Measurements from ENCODE around the gene ENTPD7.
"Not testable (repeated sequence)": the region's sequence is repeated elsewhere in the genome, so short reads cannot be mapped to it uniquely, and the experiment has no call there.

Gene ENTPD7, protein sequence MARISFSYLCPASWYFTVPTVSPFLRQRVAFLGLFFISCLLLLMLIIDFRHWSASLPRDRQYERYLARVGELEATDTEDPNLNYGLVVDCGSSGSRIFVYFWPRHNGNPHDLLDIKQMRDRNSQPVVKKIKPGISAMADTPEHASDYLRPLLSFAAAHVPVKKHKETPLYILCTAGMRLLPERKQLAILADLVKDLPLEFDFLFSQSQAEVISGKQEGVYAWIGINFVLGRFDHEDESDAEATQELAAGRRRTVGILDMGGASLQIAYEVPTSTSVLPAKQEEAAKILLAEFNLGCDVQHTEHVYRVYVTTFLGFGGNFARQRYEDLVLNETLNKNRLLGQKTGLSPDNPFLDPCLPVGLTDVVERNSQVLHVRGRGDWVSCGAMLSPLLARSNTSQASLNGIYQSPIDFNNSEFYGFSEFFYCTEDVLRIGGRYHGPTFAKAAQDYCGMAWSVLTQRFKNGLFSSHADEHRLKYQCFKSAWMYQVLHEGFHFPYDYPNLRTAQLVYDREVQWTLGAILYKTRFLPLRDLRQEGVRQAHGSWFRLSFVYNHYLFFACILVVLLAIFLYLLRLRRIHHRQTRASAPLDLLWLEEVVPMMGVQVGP

DNA sequence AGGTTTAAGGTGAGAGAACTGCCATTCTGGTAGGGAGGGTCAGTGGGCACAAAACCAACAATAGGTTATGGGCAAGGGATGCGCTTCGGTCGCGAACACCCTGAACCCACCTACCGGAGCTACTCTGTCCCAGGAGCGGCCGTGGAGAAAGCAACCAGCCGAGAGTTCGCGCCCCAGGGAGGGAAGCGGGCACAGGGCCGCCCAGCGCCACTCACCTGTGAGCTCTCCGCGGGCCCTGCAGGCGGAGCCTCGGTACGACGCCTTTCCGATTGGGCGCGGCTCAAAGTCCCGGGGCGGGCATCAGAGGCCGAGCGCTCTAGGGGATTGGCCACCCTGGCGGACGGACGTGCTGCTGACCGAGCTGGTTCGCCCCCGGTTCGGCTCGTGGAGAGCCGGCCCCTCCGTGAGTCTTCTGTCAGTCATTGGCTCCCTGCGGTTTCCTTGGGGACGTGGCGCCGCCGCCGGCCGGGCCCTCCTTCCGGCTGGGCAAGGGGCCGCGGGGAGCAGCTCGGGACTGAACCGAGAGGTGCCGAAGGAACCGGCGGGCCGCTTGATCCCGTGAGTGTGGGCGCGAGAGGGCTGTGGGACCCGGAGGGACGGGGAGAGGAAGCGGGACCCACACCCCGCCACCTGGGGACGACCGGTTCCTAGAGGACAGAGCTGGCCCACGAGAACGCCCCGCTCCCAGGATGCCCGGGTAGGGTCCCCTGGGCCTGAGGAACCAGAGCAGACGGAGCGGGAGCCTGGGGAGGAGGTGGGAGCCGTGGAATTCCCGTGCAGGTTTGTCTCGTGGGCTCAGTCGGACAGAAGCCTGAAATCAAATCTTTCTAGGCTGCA lies at the start of gene ENTPD7:
TSS of gene ENTPD7 (plus strand) at position 479 of the 837 bp plus-strand sequence. CDS start 448 bp downstream, outside the sequence.
- DNase-seq (ENCODE audit: low read depth in 2 of 2): peak; percentile 70 to 72

DNA sequence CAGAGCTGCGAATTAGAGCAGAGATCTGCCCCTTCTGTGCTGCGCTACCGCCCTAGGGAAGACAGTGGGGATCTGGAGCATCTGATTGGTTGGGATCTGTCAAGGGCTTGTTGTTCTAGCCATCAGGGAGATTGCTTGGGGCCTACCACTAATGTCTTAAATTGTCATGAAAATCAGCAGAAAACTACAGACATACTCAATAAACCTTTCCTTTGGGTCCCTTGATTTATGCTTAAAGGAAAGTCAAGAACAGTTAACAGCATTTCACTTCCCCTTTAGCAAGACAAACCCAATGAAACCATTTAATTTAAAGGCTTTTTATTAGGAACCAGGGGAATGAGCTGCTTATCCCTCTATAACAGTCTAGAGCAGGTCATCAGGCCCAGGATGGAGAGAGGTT lies 49.1 kb upstream of the ENTPD7 start:
- no peak for DNase-seq (ENCODE audit: low read depth in 2 of 2)

DNA sequence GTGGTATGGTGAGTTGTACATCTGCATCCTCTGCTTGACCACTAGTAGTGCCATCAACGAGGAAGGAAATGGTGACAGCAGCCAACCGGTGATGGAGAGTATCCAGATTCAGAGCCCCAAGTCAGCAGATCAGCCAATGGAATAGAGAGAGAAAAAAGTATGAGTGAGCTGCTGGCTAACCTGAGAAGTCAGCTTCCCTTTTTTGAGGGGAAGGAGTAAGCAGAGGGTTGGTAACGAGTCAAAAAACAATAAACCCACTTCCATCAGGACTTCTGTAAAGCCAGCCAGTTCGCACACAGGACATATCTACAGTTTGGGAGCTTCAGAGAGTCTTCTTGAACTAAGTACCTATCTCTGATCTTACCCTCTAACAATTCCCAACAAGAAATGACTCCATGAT lies 48.0 kb upstream of the ENTPD7 start:
- DNase-seq (ENCODE audit: low read depth in 2 of 2): no peak

DNA sequence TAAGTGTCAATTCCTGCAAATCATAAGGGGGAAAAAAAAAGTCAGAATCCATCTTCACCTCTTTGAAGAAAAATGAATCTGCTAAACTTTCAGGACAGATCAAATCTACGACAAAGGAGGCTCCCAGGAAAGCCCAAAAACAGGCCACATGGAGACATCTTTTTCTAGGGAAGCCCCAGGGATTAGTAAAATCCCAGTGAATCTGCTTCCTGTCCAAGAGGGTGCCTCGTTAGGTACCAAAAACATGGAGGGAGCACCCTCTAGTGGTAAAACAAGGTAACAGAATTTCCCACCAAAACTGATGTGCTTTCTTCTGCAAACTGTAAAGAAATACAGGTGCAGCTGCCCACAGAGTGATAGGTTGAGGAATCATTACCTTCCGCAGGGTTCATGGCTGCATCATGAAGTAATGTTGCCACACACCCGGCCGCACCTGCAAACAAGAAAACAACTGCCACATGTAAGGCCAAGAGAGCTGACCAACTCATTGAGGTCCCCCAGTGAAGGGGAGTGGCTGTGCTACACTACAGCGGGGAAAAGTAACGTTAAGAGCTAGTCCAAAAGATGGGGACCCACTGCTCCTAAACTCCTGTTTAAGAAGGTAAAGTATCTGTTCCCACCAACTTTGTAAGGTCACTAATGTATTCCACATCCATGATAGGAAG lies 47.0 kb upstream of the ENTPD7 start:
- no peak for DNase-seq (ENCODE audit: low read depth in 2 of 2)

DNA sequence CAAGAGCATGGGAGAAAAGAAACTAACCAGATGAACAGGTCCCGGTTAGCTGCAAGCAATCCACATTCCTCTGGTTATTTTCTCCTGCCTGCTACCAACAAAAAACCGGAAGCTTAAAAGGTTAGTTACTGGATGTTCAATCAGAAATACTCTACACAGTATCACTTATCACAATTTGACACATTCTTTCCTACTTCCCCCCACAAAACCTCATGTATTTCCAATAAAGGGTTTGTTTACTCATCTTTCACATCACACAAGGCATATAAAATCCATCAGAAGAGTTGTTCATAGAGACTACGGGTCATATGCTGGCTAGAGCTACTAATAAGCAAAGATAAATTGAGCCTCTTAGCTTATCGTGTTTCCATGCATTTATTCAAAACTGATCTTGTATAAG lies 43.9 kb upstream of the ENTPD7 start:
- no peak for DNase-seq (ENCODE audit: low read depth in 2 of 2)

DNA sequence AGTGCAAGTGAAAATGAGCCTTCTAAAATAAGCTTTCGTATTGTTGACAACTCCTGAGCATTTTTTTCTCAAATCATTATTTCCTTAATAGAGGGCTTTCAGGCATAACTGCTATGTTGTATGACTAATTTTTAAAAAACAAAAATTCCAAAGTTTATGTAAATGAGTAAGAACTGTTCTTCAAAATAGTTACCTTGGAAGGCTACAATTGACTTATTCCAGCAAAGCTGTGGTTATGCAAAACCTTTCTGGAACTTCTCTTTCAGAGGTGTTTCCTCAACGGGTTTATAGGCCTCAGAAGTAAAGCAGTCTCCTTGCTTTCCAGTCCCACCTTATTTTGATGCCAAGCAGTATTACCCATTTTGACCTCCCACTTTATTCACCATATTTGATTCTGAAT lies 41.6 kb upstream of the ENTPD7 start:
- no peak for DNase-seq (ENCODE audit: low read depth in 2 of 2)

DNA sequence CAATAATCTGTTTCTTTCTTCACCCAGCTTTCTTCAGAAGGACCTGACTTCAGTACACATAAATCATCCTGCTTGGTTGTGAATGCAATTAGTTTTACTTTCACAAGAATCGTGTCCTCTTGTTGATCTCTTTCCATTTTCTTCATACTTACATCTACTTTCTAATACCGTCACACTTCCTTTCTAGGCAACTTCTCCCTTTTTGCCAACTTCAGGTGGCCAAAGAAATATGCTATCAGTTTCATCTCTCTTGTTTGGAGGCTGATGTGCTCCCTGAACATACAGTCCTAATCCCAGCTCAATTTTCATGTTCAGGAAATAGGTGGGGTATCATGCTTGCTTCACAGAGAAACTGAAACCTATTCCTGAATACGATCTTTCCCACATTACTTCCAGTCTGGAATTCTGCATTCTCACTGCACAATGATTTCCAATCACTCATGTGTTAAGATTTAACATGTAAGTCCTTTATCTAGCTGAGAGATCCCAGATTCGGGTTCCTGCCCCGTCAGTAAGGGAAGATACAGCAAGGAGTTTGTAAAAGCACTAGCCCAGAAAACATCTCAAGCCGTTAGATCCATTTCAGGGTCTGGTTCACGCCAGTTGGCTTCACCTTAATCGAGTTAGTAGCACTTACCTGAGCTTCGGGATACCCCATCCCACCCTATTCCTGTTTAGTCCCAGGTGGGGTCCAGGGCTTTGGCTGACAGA lies 40.1 kb upstream of the ENTPD7 start:
- DNase-seq (ENCODE audit: low read depth in 2 of 2): no peak

DNA sequence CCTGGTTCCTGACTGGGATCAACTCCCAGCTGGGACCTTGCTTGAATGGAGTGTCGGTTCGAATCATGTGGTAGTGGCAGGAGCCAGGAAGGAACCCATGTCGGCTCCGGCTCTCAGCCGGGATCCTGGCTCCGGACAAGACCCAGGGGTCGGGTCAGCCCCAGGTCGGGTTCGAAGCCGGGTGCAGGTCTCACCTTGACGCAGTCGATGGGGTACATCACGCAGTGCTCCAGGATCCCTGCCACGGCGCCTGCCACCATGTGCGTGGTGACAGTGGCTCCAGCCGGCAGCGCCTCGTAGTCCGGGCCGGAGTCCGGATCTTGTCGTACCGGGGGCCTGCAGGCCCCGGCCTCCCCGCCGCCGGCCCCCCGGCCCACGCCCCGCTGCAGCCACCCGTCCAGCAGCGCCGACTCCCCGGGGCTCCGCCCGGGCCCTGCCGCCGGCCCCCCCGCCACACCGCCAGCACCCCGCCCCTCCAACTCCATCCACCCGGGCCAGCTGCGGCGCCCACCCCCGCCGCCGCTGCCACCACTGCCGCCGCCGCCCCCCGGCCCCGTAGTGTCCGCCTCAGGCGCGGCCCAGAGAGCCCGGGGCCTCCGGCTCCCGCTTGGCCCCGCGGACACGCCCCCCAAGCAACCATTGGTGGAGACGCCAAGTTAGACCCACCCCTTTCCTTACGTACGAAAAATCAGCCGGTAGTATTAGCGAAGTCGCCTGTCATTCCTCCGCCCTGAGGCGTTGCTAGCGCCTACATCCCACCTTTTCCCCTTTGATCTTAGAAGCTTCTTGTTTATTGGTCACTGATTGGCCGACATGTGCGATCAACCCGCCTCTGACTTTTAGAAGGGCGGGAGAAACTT lies 39.2 kb upstream of the ENTPD7 start, which contains the start of gene SLC25A28:
TSS of gene SLC25A28 (minus strand) at position 589 of the 860 bp plus-strand sequence. CDS start at position 485, 104 bp downstream.
- peak in 1 of 2 donors; percentile 78 for DNase-seq (ENCODE audit: low read depth in 2 of 2)

DNA sequence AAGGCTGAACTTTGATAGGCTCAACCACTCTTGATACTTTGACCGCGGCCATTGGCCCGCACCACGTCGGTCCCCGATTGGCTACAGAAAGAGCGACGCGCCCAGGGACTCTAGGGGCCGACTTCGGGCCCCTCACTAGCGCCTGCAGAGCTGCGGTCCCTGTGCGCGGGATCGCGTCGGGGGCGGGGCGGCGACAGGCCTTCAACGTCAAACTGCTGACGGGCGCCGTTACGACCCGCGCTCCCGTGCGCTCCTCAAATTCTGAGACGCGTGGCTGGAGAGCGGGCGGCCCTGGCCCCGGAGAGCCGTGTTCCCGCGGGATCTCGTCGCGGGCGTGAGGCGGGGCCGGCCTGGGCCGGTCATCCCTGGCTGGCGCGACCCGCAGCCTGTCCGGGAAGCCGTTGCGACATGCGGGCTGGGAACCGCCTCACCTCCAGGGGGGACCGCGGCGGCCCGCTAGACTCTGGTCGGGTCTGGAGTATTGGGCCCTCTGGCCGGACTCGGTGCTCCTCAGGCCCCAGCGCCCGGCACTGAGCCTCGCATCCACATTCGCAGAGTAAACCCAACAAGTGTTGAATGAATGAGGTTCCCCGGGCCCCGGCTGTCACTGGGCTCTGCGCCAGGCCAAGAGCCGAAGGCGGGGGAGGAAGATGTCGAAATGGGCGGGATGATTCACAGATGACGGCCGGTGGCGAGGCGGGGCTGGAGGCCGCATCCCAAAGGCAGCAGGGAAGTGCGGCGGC lies 38.4 kb upstream of the ENTPD7 start:
- DNase-seq (ENCODE audit: low read depth in 2 of 2): peak; percentile 61 to 79

DNA sequence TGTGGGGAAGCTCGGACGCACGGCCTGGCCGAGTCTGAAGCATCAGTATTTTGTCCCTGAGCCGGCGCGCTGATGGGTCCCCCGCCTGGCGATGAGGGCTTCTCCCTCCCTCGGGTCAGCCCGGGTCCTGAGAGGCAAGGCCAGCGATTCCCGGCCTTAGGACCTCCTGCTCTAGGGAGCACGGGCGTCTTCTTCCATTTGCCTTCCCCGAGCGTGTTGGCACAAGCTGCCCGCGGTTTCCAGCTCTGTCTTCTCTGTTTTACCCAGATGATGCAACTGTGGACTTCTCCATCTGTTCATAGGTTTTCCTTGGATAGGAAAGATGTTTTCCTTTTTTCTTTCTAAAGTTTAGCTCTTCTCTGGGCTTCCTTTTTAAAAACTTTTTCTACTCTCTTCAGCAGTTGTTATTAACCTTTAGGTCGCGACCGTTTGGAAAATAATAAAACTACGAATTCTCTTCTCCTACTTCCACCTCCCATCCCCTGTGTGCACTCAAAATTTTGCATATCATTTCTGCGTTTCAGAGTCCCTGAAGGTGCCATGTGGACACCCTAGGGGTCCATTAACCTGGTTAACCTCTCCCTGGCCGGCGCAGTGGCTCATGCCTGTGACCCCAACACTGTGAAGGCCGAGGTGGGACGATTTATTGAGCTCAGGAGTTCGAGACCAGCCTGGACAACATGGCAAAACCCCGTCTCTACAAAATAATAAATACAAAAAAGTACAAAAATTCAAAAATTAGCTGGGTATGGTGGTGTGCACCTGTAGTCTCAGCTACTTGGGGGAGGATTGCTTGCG lies 37.7 kb upstream of the ENTPD7 start:
- DNase-seq (ENCODE audit: low read depth in 2 of 2): no peak

DNA sequence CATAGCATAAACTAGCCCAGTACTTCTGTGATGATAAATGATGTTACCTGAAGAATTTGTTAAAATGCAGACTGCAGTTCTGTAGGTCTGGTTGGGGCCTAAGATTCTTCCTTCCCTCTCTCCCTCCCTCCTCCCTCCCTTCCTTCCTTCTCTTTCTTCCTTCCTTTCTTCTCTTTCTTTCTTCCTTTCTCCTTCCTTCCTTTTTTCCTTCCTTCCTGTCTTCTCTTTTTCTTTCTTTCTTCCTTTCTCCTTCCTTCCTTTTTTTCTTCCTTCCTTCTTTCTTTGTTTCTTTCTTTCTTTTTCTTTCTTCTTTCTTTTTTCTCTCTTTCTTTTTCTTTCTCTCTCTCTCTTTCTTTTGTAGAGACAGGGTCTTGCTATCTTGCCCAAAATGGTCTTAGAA lies 35.4 kb upstream of the ENTPD7 start:
- DNase-seq (ENCODE audit: low read depth in 2 of 2): no peak

DNA sequence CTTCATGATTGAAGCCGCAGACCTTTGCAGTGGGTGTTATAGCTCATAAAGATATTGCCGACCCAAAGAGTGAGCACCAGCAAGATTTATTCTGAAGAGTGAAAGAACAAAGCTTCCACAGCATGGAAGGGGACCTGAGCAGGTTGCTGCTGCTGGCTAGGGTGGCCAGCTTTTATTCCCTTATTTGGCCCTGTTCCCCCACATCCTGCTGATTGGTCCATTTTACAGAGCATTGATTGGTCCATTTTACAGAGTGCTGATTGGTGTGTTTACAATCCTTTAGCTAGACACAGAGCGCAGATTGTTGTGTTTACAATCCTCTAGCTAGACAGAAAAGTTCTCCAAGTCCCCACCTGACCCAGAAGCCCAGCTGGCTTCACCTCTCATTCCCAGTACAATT lies 34.2 kb upstream of the ENTPD7 start:
- DNase-seq (ENCODE audit: low read depth in 2 of 2): not testable (repeated sequence)

DNA sequence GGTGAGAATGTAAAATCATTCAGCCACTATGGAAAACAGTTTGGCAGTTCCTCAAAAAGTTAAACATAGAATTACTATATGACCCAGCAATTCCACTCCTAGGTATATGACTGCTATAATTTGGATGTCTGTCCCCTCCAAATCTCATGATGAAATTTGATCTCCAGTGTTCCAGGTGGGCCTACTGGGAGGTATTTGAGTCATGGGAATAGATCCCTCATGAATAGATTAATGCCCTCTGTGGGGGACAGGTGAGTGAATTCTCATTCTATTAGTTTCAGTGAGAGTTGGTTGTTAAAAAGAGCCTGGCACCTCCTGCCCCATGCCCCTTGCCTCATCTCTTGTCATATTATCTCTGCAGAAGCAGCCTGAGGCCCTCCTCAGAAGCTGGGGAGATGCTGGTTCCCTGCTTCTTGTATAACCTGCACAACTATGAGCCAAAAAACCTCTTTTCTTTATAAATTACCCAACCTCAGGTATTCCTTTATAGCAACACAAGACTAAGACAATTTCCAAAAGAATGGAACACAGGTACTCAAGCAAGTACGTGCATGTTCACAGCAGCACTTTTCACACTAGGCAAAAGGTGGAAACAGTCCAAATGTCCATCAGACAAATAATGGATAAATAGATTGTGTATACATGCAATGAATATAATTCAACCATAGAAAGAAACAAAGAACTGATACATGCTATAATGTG lies 30.2 kb upstream of the ENTPD7 start:
- DNase-seq (ENCODE audit: low read depth in 2 of 2): no peak

DNA sequence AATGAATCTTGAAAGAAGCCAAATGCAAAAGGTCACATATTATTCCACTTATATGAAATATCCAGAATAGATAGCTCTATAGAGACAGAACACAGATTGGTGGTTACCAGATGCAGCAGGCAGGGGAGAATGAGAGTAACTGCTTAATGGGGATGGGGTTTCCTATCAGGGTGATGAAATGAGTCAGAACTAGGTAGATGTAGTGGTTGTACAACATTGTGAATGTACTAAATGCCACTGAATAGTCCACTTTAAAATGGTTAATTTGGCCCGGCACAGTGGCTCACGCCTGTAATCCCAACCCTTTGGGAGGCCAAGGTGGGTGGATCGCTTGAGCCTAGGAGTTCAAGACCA lies 29.7 kb upstream of the ENTPD7 start:
- DNase-seq (ENCODE audit: low read depth in 2 of 2): no peak

DNA sequence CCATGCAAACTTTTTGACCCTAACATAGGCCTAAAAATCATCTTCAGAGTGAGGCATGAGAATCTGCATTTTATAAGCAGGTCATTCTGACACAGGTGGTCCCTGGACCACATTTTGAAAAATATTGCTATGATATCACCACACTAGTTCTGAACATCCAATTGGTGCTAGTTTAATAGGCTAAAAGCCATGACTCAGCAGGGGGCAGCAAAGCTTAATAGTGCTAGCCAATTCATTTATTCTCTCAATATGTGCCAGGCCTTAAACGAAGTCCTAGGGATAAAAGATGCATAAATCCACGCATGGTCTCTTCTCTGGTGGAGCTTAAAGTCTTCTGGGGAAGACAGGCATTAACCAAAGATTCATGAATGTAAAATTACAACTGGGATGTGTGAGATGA lies 28.9 kb upstream of the ENTPD7 start:
- DNase-seq (ENCODE audit: low read depth in 2 of 2): no peak

DNA sequence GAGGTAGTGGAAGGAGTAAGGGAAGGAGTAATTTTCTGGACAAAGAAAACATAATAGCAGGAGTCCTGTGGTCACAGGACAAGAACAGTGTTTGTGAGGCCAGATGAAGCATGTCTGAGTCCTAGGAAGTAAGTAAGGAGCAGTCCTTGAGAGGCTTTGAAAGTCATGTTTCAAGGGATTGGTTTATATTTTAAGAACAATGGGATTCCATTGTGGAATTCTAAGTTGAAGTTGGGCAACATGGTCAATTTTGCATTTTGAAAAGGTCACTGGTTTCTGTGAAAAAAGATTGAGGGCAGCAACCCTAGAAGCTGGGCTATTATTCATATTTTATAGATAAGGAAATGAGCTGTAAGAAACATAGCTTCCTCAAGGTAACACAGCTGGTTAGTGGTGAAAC lies 28.3 kb upstream of the ENTPD7 start:
- DNase-seq (ENCODE audit: low read depth in 2 of 2): no peak

DNA sequence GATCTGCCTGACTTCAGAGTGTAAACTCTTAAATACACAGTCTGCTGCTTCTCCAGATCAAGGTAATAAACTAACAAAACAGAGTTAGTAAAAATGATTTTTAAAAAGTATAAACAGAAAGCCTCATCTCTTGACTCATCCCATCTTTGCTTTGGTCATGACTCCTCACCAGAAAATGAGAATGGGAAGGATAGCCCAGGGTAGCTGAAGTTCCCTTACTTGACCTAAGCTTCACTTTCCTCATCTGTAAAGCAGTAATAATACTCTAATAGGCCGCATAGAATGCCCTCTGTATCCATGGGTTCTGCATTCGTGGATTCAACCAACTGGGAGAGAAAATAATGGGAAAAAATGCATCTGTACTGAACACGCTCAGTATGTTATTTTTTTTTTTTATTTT lies 27.8 kb upstream of the ENTPD7 start:
- no peak for DNase-seq (ENCODE audit: low read depth in 2 of 2)

DNA sequence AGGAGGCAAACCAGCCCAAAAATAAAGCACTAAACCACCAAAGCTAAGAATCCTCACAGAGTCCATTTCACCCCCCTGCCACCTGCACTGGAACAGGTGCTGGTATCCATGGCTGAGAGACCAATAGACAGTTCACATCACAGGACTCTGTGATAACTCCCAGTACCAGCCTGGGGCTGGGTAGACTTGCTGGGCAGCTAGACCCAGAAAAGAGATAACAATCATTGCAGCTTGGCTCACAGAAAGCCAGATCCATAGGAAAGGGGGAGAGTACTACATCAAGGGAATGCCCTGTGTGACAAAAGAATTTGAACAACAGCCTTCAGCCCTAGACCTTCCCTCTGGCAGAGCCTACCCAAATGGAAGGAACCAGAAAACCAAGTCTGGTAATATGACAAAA lies 25.5 kb upstream of the ENTPD7 start:
- no peak for DNase-seq (ENCODE audit: low read depth in 2 of 2)
